HL-60 (cell line): Measurements from ENCODE around the gene CYTH1.

ENCODE experiments used
- POLR2AphosphoS5 ChIP-seq: IDR thresholded peaks from 2 replicates; pipeline ENCODE4 v1.6.1; 2012; ENCODE audit warnings: low read depth
- TF ChIP-seq, protein P1 (sequence below): IDR thresholded peaks from one replicate; pipeline ENCODE4 v1.5.1; 2011; ENCODE audit warnings: low read length, control low read depth, inconsistent platforms; ENCODE audit not compliant: insufficient read depth
- TF ChIP-seq, protein P2 (sequence below): IDR thresholded peaks from 2 replicates; pipeline ENCODE4 v1.6.1; 2012; ENCODE audit warnings: low read depth; ENCODE audit not compliant: insufficient replicate concordance

DNA sequence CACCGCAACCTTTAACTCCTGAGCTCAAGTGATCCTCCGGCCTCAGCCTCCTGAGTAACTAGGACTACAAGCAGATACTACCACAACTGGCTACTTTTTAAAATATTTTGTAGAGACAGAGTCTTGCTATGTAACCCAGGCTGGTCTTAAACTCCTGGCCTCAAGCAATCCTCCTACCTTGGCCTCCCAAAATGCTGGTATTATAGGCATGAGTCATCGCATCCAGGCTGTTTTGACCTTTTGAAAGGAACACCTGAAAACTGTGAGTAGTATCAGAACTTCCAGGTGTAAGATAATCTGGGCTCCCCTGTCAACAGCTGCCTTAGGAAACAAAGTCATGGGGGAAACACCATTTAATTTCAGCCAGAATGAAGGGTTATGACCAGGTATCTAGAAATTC lies 77.5 kb downstream of the CYTH1 start:
- TF ChIP-seq, protein P1, sequence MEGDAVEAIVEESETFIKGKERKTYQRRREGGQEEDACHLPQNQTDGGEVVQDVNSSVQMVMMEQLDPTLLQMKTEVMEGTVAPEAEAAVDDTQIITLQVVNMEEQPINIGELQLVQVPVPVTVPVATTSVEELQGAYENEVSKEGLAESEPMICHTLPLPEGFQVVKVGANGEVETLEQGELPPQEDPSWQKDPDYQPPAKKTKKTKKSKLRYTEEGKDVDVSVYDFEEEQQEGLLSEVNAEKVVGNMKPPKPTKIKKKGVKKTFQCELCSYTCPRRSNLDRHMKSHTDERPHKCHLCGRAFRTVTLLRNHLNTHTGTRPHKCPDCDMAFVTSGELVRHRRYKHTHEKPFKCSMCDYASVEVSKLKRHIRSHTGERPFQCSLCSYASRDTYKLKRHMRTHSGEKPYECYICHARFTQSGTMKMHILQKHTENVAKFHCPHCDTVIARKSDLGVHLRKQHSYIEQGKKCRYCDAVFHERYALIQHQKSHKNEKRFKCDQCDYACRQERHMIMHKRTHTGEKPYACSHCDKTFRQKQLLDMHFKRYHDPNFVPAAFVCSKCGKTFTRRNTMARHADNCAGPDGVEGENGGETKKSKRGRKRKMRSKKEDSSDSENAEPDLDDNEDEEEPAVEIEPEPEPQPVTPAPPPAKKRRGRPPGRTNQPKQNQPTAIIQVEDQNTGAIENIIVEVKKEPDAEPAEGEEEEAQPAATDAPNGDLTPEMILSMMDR, result no peak
- no peak for TF ChIP-seq POLR2AphosphoS5
- TF ChIP-seq, protein P2, sequence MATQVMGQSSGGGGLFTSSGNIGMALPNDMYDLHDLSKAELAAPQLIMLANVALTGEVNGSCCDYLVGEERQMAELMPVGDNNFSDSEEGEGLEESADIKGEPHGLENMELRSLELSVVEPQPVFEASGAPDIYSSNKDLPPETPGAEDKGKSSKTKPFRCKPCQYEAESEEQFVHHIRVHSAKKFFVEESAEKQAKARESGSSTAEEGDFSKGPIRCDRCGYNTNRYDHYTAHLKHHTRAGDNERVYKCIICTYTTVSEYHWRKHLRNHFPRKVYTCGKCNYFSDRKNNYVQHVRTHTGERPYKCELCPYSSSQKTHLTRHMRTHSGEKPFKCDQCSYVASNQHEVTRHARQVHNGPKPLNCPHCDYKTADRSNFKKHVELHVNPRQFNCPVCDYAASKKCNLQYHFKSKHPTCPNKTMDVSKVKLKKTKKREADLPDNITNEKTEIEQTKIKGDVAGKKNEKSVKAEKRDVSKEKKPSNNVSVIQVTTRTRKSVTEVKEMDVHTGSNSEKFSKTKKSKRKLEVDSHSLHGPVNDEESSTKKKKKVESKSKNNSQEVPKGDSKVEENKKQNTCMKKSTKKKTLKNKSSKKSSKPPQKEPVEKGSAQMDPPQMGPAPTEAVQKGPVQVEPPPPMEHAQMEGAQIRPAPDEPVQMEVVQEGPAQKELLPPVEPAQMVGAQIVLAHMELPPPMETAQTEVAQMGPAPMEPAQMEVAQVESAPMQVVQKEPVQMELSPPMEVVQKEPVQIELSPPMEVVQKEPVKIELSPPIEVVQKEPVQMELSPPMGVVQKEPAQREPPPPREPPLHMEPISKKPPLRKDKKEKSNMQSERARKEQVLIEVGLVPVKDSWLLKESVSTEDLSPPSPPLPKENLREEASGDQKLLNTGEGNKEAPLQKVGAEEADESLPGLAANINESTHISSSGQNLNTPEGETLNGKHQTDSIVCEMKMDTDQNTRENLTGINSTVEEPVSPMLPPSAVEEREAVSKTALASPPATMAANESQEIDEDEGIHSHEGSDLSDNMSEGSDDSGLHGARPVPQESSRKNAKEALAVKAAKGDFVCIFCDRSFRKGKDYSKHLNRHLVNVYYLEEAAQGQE, result no peak
